CD4-positive, alpha-beta T cell (primary cell): ENCODE results near the gene PSME1. TPM values are rescaled to one million over a fixed set of nuclear protein-coding genes. Genes with fewer than 3 reads are reported as not detected.
A peak's percentile ranks its signal among the peaks of the same experiment; 100 is the strongest.

Source experiments
- ATAC-seq: fragments of 200-7000 bp; cut with Tn5 transposase; one replicate; pipeline ENCODE4 v1.10.0; 2022; ENCODE audit warnings: mild to moderate bottlenecking; ENCODE audit not compliant: poor library complexity
- CTCF ChIA-PET: fragments of 350-600 bp; sonication (Branson Sonifier 250); formaldehyde crosslinking; loops from one replicate; lab custom pipeline; 2021; ENCODE audit warnings: antibody characterized with exemption, inconsistent platforms; lab: Charles Lee
- POLR2A ChIA-PET: fragments of 350-600 bp; sonication (Branson Sonifier 250); formaldehyde crosslinking; loops from one replicate; lab custom pipeline; 2021; ENCODE audit warnings: antibody characterized with exemption, inconsistent platforms; lab: Charles Lee
- DNase-seq, 14 experiments: peaks; one replicate each; pipeline ENCODE4 v3.0.0-alpha.2; 2013 to 2020; ENCODE audit warnings: mixed read lengths in 2 of 14
- H3K27ac ChIP-seq, 2 donors: one replicate each; pipeline versions ENCODE4 v1.5.1 to v1.7.0; 2013; ENCODE audit warnings: low read length in 2 of 2, low read depth in 1 of 2, mild to moderate bottlenecking in 1 of 2
- H3K27me3 ChIP-seq, 2 experiments: 1 replicate in 1 of 2; 2 replicates in 1 of 2; pipeline versions ENCODE4 v1.6.1 to v1.7.0; 2013; ENCODE audit warnings: low read length in 2 of 2, control low read depth in 1 of 2, mild to moderate bottlenecking in 1 of 2, moderate library complexity in 1 of 2; ENCODE audit not compliant: insufficient read depth in 2 of 2, control insufficient read depth in 1 of 2
- H3K36me3 ChIP-seq: one replicate; pipeline ENCODE4 v1.6.1; 2013; ENCODE audit warnings: low read length, control low read depth; ENCODE audit not compliant: insufficient read depth
- H3K4me1 ChIP-seq: one replicate; pipeline ENCODE4 v1.6.1; 2013; ENCODE audit warnings: low read length, control low read depth; ENCODE audit not compliant: insufficient read depth
- H3K4me3 ChIP-seq: one replicate; pipeline ENCODE4 v1.5.1; 2013; ENCODE audit warnings: mild to moderate bottlenecking, low read length, moderate library complexity
- H3K9me3 ChIP-seq, 2 experiments: 1 replicate in 1 of 2; 2 replicates in 1 of 2; pipeline versions ENCODE4 v1.6.1 to v1.7.0; 2013; ENCODE audit warnings: low read length in 2 of 2, mild to moderate bottlenecking in 2 of 2, control low read depth in 1 of 2, moderate library complexity in 1 of 2; ENCODE audit not compliant: control insufficient read depth in 1 of 2, insufficient read depth in 1 of 2
- H3K27ac Mint-ChIP-seq: one replicate; pipeline ENCODE4 v1.8.0; 2020; ENCODE audit warnings: mixed read lengths
- H3K27me3 Mint-ChIP-seq: one replicate; pipeline ENCODE4 v1.8.0; 2021; ENCODE audit warnings: mixed read lengths
- H3K36me3 Mint-ChIP-seq: one replicate; pipeline ENCODE4 v1.8.0; 2021; ENCODE audit warnings: low read depth, mixed read lengths
- H3K4me1 Mint-ChIP-seq: one replicate; pipeline ENCODE4 v1.8.0; 2021; ENCODE audit warnings: low read depth, mixed read lengths
- H3K4me3 Mint-ChIP-seq: one replicate; pipeline ENCODE4 v1.8.0; 2020; ENCODE audit warnings: mild to moderate bottlenecking, mixed read lengths
- H3K9me3 Mint-ChIP-seq: one replicate; pipeline ENCODE4 v1.8.0; 2020; ENCODE audit warnings: mixed read lengths
- CTCF ChIP-seq: fragments of 200-600 bp; IDR thresholded peaks from one replicate; pipeline ENCODE4 v1.8.0; 2022; ENCODE audit warnings: antibody characterized with exemption, mild to moderate bottlenecking
- intact Hi-C, 2 experiments: fragments of 100-400 bp; cut with DNase I in 1 of 2; cut with micrococcal nuclease in 1 of 2; formaldehyde crosslinking; loops; one replicate each; pipeline versions ENCODE4 v1.15.1 to v1.9.0; 2023 to 2025; cut with DNase I, micrococcal nuclease
- total RNA-seq, 174 experiments: library from RNA in 2 of 174; stranded (reverse) in 2 of 174; gene quantifications; one replicate each; pipeline ENCODE4 v1.2.3 and lab custom pipeline; 2021 to 2026

Gene PSME1
- total RNA-seq, 2 experiments from 2014 or later = 166 to 171 TPM

DNA sequence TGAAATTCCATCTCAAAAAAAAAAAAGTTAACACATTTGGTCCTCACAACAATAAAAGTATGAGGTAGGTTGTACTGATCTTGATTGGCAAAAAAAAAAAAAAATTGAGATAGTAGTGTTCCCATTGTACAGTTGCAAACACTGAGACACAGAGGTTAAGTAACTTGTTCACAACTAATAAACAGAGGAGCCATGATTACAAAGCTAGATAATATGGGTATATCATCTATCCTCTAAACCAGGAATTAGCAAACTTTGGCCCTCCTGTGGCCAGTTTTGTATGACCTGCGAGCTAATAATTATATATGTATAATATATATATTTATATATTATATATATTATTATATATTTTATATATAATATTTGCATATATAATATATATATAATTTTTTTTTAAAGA lies 2.3 kb upstream of the PSME1 start:
- Histone ChIP-seq H3K27me3 (no peaks in the 10 kb centered on the region), H3K4me3 (no peak overlapping the region), H3K36me3 (peaks cover 18% of the 10 kb centered on the region), H3K9me3 (no peaks in the 10 kb centered on the region), H3K4me1 (peaks cover 48% of the 10 kb centered on the region), H3K27ac (no peak overlapping the region)
- H3K27me3 Mint-ChIP-seq = no peaks in the 10 kb centered on the region
- POLR2A ChIA-PET = interaction anchor here (0.7 to 11.7 kb wide), 3 partner anchors 15 to 1038 kb away, joined by 3 to 296 read pairs (median 127); partner anchors contain the start of genes DCAF11, NRL, PSME2 and RNF31
- no peak overlapping the region for H3K4me3 Mint-ChIP-seq
- peaks cover 23% of the 10 kb centered on the region for H3K36me3 Mint-ChIP-seq
- DNase-seq (no peak), ATAC-seq (no peak)
- no peak for TF ChIP-seq CTCF
- peak overlapping the region; percentile 91 for H3K27ac Mint-ChIP-seq
- CTCF ChIA-PET = interaction anchor here (0.6 to 5.0 kb wide), 3 partner anchors 27 to 109 kb away, joined by 3 to 33 read pairs (median 3); partner anchors contain the start of genes IRF9 and TINF2
- H3K9me3 Mint-ChIP-seq = no peaks in the 10 kb centered on the region
- intact Hi-C loops = no loop called here
- peaks cover 51% of the 10 kb centered on the region for H3K4me1 Mint-ChIP-seq

- no peak for ATAC-seq
Observed at GRCh38 chr14:24135584-24135833, 485 bp upstream of the PSME1 start.

More at GRCh38 chr14:24135584-24135833, 485 bp upstream of the PSME1 start:
- ChIA-PET POLR2A (interaction anchor here (0.7 to 11.7 kb wide), 21 partner anchors 8 to 833 kb away, joined by 3 to 296 read pairs (median 7); partner anchors contain the start of genes CBLN3, CHMP4A, DCAF11 and DHRS1), CTCF (interaction anchor here (0.9 to 5.0 kb wide), 8 partner anchors 11 to 136 kb away, joined by 3 to 33 read pairs (median 6); partner anchors contain the start of genes IRF9, MDP1, PSME2 and RABGGTA)
- Histone ChIP-seq H3K4me3 (peak overlapping the region; percentile 74), H3K36me3 (peaks cover 27% of the 10 kb centered on the region), H3K27ac (peak overlapping the region; percentile 72 to 88), H3K4me1 (peaks cover 64% of the 10 kb centered on the region), H3K27me3 (no peaks in the 10 kb centered on the region), H3K9me3 (no peaks in the 10 kb centered on the region)
- TF ChIP-seq CTCF = no peak
- H3K9me3 Mint-ChIP-seq = no peaks in the 10 kb centered on the region
- H3K4me1 Mint-ChIP-seq = peaks cover 69% of the 10 kb centered on the region
- peak overlapping the region; percentile 85 for H3K27ac Mint-ChIP-seq
- intact Hi-C loops = loop anchor here in 1 of 2 experiments (1.0 kb wide), 1 partner anchor 20 kb away; no protein-coding TSS in a partner anchor
- peak overlapping the region; percentile 94 for H3K4me3 Mint-ChIP-seq
- DNase-seq = no peak
- peaks cover 36% of the 10 kb centered on the region for H3K36me3 Mint-ChIP-seq
- no peaks in the 10 kb centered on the region for H3K27me3 Mint-ChIP-seq
